ENCODE measurements around the gene KREMEN1.

The KREMEN1 gene

GRCh38 chr22:29128891-29129807 lies 56.3 kb downstream of the KREMEN1 start:
- no peak overlapping the region for H3K4me3 ChIP-seq (ENCODE audit: control insufficient read depth, low read depth, low read length)
- DNase-seq (ENCODE audit: low read depth): no peak
- TF ChIP-seq CTCF (IDR thresholded peaks at IDR 0.05; ENCODE audit: control insufficient read depth, insufficient read depth, low read depth, low read length, missing control alignments): no peak

GRCh38 chr22:29129808-29130140 lies 56.9 kb downstream of the KREMEN1 start:
- DNase-seq (ENCODE audit: low read depth): no peak
- no peak overlapping the region for H3K4me3 ChIP-seq (ENCODE audit: control insufficient read depth, low read depth, low read length)
- TF ChIP-seq CTCF (IDR thresholded peaks at IDR 0.05; ENCODE audit: control insufficient read depth, insufficient read depth, low read depth, low read length, missing control alignments): no peak

GRCh38 chr22:29130476-29130875 lies 57.6 kb downstream of the KREMEN1 start:
- DNase-seq (ENCODE audit: low read depth): no peak
- TF ChIP-seq CTCF (IDR thresholded peaks at IDR 0.05; ENCODE audit: control insufficient read depth, insufficient read depth, low read depth, low read length, missing control alignments): no peak
- H3K4me3 ChIP-seq (ENCODE audit: control insufficient read depth, low read depth, low read length): no peak overlapping the region

GRCh38 chr22:29133603-29134133 lies 60.8 kb downstream of the KREMEN1 start:
- no peak for DNase-seq (ENCODE audit: low read depth)
- TF ChIP-seq CTCF (IDR thresholded peaks at IDR 0.05; ENCODE audit: control insufficient read depth, insufficient read depth, low read depth, low read length, missing control alignments): no peak
- no peak overlapping the region for H3K4me3 ChIP-seq (ENCODE audit: control insufficient read depth, low read depth, low read length)

- no peak for TF ChIP-seq CTCF (IDR thresholded peaks at IDR 0.05; ENCODE audit: control insufficient read depth, insufficient read depth, low read depth, low read length, missing control alignments)
- no peak overlapping the region for H3K4me3 ChIP-seq (ENCODE audit: control insufficient read depth, low read depth, low read length)
- DNase-seq (ENCODE audit: low read depth): no peak
Measured at GRCh38 chr22:29134448-29134847, 61.6 kb downstream of the KREMEN1 start.

- no peak for TF ChIP-seq CTCF (IDR thresholded peaks at IDR 0.05; ENCODE audit: control insufficient read depth, insufficient read depth, low read depth, low read length, missing control alignments)
- DNase-seq (ENCODE audit: low read depth): no peak
- no peak overlapping the region for H3K4me3 ChIP-seq (ENCODE audit: control insufficient read depth, low read depth, low read length)
Measured at GRCh38 chr22:29136782-29137700, 64.2 kb downstream of the KREMEN1 start.
